Measurements from ENCODE around the gene CMSS1. TPM values are rescaled to one million over a fixed set of nuclear protein-coding genes. Genes with fewer than 3 reads are reported as not detected.
A peak's percentile ranks its signal among the peaks of the same experiment; 100 is the strongest.

The CMSS1 gene
- total and polyA plus RNA-seq, 11 donors, result 13.5 to 48.4 (median 34.8) TPM

DNA sequence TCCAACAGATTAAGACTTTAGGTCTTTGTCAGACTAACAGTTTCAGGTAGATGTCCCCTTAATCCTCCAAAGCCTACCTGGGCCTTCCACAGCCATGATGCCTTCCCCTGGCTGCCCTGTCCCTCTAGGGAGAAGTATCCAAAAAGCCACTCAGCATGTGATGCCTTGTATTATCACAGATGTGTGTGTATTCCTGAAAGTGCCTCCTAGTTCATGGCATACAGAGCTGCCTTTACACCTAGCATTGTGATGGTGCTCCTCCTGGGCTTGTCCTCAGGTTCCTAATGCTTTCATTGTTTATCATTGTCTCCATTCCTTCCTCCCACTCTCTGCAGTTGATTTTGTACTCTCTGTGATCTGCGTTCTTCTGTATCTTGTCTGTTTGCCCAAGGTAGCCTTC is 43.6 kb downstream of the CMSS1 start:
- Histone ChIP-seq H3K27ac (peak overlapping the region in 3 of 12 donors; percentile 6 to 89 (median 24)), H3K27me3 (no peaks in the 10 kb centered on the region), H3K9me3 (no peaks in the 10 kb centered on the region), H3K4me1 (peaks cover 8 to 90% (median 52%) of the 10 kb centered on the region in 12 donors), H3K4me3 (no peak overlapping the region), H3K36me3 (peaks cover 0 to 87% (median 46%) of the 10 kb centered on the region in 9 donors)
- intact Hi-C loops (cut with DNase I), result no loop called here
- WGBS, 4 donors, result 71 to 85% (median 74%) methylated on average over 1 of the region's 1 CpG
- TF ChIP-seq POLR2A (IDR thresholded peaks at IDR 0.05), result no peak
- TF ChIP-seq, protein P1, sequence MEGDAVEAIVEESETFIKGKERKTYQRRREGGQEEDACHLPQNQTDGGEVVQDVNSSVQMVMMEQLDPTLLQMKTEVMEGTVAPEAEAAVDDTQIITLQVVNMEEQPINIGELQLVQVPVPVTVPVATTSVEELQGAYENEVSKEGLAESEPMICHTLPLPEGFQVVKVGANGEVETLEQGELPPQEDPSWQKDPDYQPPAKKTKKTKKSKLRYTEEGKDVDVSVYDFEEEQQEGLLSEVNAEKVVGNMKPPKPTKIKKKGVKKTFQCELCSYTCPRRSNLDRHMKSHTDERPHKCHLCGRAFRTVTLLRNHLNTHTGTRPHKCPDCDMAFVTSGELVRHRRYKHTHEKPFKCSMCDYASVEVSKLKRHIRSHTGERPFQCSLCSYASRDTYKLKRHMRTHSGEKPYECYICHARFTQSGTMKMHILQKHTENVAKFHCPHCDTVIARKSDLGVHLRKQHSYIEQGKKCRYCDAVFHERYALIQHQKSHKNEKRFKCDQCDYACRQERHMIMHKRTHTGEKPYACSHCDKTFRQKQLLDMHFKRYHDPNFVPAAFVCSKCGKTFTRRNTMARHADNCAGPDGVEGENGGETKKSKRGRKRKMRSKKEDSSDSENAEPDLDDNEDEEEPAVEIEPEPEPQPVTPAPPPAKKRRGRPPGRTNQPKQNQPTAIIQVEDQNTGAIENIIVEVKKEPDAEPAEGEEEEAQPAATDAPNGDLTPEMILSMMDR (IDR thresholded peaks at IDR 0.05), result no peak
- DNase-seq, result no peak
- no peak for ATAC-seq

DNA sequence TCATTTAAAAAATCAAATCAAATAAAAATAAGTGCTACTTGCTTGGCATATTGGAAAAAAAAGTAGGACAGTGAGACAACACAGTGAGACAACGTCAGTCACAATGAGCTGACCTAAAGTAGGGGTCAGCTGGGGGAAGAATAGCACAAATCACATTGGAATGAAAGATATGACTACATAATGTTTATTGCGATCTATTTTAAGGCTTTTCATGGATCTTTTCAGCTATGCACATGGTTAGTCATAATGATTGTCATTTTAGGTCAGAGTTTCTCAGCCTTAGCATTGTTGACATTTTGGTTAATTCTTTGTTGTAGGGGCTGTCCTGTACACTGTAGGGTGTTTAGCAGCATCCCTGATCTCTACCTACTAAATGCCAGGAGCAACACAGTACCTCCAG is 44.5 kb downstream of the CMSS1 start:
- peak in 2 of 4 donors; percentile 13 to 25 for ATAC-seq
- H3K36me3 ChIP-seq, result peaks cover 0 to 88% (median 49%) of the 10 kb centered on the region in 9 donors
- H3K4me3 ChIP-seq, result no peak overlapping the region

DNA sequence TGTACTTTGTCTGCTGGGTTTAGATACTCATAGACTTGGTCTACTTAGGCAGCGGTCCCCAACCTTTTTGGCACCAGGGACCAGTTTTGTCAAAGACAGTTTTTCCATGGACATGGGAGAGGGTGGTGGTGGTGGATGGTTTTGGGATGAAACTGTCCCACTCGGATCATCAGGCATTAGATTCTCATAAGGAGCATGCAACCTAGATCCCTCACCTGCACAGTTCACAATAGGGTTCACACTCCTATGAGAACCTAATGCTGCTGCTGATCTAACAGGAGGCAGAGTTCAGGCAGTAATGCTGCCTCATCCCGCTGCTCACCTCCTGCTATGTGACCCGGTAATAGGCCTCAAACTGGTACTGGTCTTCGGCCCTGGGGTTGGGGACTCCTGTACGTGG is 45.3 kb downstream of the CMSS1 start:
- H3K4me3 ChIP-seq, result no peak overlapping the region
- peak overlapping the region in 2 of 12 donors; percentile 40 to 89 for H3K27ac ChIP-seq
- H3K27me3 ChIP-seq, result no peaks in the 10 kb centered on the region
- H3K4me1 ChIP-seq, result peaks cover 9 to 94% (median 62%) of the 10 kb centered on the region in 12 donors
- TF ChIP-seq, protein P1 (IDR thresholded peaks at IDR 0.05), result no peak
- TF ChIP-seq POLR2A (IDR thresholded peaks at IDR 0.05), result no peak
- intact Hi-C loops (cut with DNase I), result no loop called here
- peaks cover 0 to 89% (median 43%) of the 10 kb centered on the region in 9 donors for H3K36me3 ChIP-seq
- DNase-seq (no peak), ATAC-seq (no peak)
- no peaks in the 10 kb centered on the region for H3K9me3 ChIP-seq
- 77 to 91% (median 87%) methylated on average over 6 of the region's 6 CpGs for WGBS, 4 donors

More for the DNA sequence above, 44.5 kb downstream of the CMSS1 start:
- Histone ChIP-seq H3K4me1 (peaks cover 9 to 93% (median 60%) of the 10 kb centered on the region in 12 donors), H3K9me3 (no peaks in the 10 kb centered on the region), H3K27ac (peak overlapping the region in 3 of 12 donors; percentile 7 to 89 (median 40)), H3K27me3 (no peaks in the 10 kb centered on the region)
- intact Hi-C loops (cut with DNase I), result no loop called here
- TF ChIP-seq, protein P1 (IDR thresholded peaks at IDR 0.05), result no peak
- no peak for TF ChIP-seq POLR2A (IDR thresholded peaks at IDR 0.05)
- DNase-seq, result no peak
- 46 to 55% (median 51%) methylated on average over 2 of the region's 2 CpGs for whole genome bisulfite sequencing, 4 donors

DNA sequence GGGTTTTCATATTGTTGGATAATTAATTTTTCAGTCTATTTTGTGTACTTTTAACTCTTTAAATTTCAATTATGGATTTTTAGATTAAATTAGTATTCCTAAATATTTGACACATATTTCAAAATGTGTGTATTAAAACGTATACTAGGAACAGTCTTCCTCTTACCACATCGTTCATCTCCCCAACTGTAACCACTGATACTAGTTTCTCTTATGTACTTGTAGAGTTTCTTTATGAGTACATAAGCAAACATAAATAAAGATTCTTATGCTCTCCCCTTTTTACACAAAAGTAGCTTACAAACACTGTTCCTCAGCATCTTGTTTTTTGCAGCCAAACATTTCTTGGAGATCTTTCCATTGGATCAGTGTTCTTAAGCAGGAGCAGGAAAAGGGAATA is 45.9 kb downstream of the CMSS1 start:
- DNase-seq, result no peak
- Histone ChIP-seq H3K4me1 (peaks cover 9 to 94% (median 65%) of the 10 kb centered on the region in 12 donors), H3K27me3 (no peaks in the 10 kb centered on the region), H3K36me3 (peaks cover 0 to 88% (median 37%) of the 10 kb centered on the region in 9 donors), H3K4me3 (no peak overlapping the region), H3K9me3 (no peaks in the 10 kb centered on the region), H3K27ac (peak overlapping the region in 1 of 12 donors; percentile 89)
- no peak for TF ChIP-seq POLR2A (IDR thresholded peaks at IDR 0.05)
- TF ChIP-seq, protein P1 (IDR thresholded peaks at IDR 0.05), result no peak
- no peak for ATAC-seq
- intact Hi-C loops (cut with DNase I), result no loop called here
- WGBS, 4 donors, result 71 to 83% (median 78%) methylated on average over 2 of the region's 2 CpGs

Data from heart left ventricle (tissue), 16 donors.